Islet precursor cell (in vitro differentiated cells): Measurements from ENCODE around the gene CYFIP2.

ENCODE experiments used
- DNase-seq: peaks from one replicate; pipeline ENCODE4 v3.0.0-alpha.2; 2018

CYFIP2 gene

GRCh38 chr5:157289164-157289819 lies 23.4 kb downstream of the CYFIP2 start:
- no peak for DNase-seq

GRCh38 chr5:157290156-157290980 lies 24.4 kb downstream of the CYFIP2 start:
- peak; percentile 82 for DNase-seq

- peak; percentile 64 for DNase-seq
Observed at GRCh38 chr5:157290981-157291711, 25.2 kb downstream of the CYFIP2 start.

- DNase-seq = no peak
Observed at GRCh38 chr5:157292599-157292998, 26.7 kb downstream of the CYFIP2 start.

GRCh38 chr5:157294407-157295091 lies 28.6 kb downstream of the CYFIP2 start:
- no peak for DNase-seq

GRCh38 chr5:157295247-157295646 lies 29.3 kb downstream of the CYFIP2 start:
- no peak for DNase-seq

- DNase-seq = no peak
Observed at GRCh38 chr5:157300564-157300963, 34.6 kb downstream of the CYFIP2 start.

GRCh38 chr5:157301066-157301465 lies 35.1 kb downstream of the CYFIP2 start:
- no peak for DNase-seq

- DNase-seq = no peak
Observed at GRCh38 chr5:157303023-157303422, 37.1 kb downstream of the CYFIP2 start.

- no peak for DNase-seq
Observed at GRCh38 chr5:157303667-157304327, 37.9 kb downstream of the CYFIP2 start.

GRCh38 chr5:157306081-157306480 lies 40.2 kb downstream of the CYFIP2 start:
- no peak for DNase-seq

- DNase-seq = no peak
Observed at GRCh38 chr5:157306692-157307471, 41.0 kb downstream of the CYFIP2 start.

GRCh38 chr5:157308836-157309465 lies 43.0 kb downstream of the CYFIP2 start:
- no peak for DNase-seq

- no peak for DNase-seq
Observed at GRCh38 chr5:157309796-157310195, 43.9 kb downstream of the CYFIP2 start.

GRCh38 chr5:157311595-157311994 lies 45.7 kb downstream of the CYFIP2 start:
- no peak for DNase-seq

GRCh38 chr5:157312492-157312891 lies 46.6 kb downstream of the CYFIP2 start:
- DNase-seq = peak; percentile 76

GRCh38 chr5:157322581-157322980 lies 56.7 kb downstream of the CYFIP2 start:
- no peak for DNase-seq

GRCh38 chr5:157323107-157323706 lies 57.3 kb downstream of the CYFIP2 start:
- no peak for DNase-seq

- DNase-seq = no peak
Observed at GRCh38 chr5:157324237-157324636, 58.3 kb downstream of the CYFIP2 start.

- no peak for DNase-seq
Observed at GRCh38 chr5:157326440-157327005, 60.6 kb downstream of the CYFIP2 start.
